HCT116 (cell line): Measurements from ENCODE around the gene KLHL33.

ENCODE experiments used
- ATF3 ChIP-seq: IDR thresholded peaks from 2 replicates; pipeline ENCODE4 v1.6.1; 2012
- EGR1 ChIP-seq: IDR thresholded peaks from 2 replicates; pipeline ENCODE4 v1.6.1; 2012; ENCODE audit warnings: low read depth
- EZH2 ChIP-seq: fragments of 200-600 bp; sonication (generic); IDR thresholded peaks from 2 replicates; pipeline ENCODE4 v1.6.1; 2017; ENCODE audit warnings: antibody characterized with exemption, mixed run types
- FOSL1 ChIP-seq: IDR thresholded peaks from 2 replicates; pipeline ENCODE4 v1.6.1; 2012; ENCODE audit warnings: low read depth
- MAX ChIP-seq: IDR thresholded peaks from 2 replicates; pipeline ENCODE4 v1.6.1; 2012
- POLR2AphosphoS5 ChIP-seq: IDR thresholded peaks from 2 replicates; pipeline ENCODE4 v1.6.1; 2011; ENCODE audit warnings: mild to moderate bottlenecking, low read depth, low read length, moderate library complexity
- SRF ChIP-seq: IDR thresholded peaks from 2 replicates; pipeline ENCODE4 v1.6.1; 2012; ENCODE audit warnings: low read depth
- ZBTB33 ChIP-seq: IDR thresholded peaks from 2 replicates; pipeline ENCODE4 v1.6.1; 2011; ENCODE audit warnings: mild to moderate bottlenecking, low read length, moderate library complexity; ENCODE audit not compliant: insufficient replicate concordance; ENCODE audit errors: extremely low read depth
- TF ChIP-seq, protein P1 (sequence below), 3 experiments: fragments of 200-600 bp in 1 of 3; sonication (generic) in 1 of 3; IDR thresholded peaks in 2 of 3; conservative IDR thresholded peaks in 1 of 3; 2 replicates each; pipeline ENCODE4 v1.5.1; 2012 to 2017; ENCODE audit warnings: low read depth in 2 of 3, low read length in 2 of 3, antibody characterized with exemption in 1 of 3, borderline replicate concordance in 1 of 3, control low read depth in 1 of 3, mild to moderate bottlenecking in 1 of 3, mixed read lengths in 1 of 3, mixed run types in 1 of 3, moderate library complexity in 1 of 3; ENCODE audit not compliant: insufficient read depth in 1 of 3

DNA sequence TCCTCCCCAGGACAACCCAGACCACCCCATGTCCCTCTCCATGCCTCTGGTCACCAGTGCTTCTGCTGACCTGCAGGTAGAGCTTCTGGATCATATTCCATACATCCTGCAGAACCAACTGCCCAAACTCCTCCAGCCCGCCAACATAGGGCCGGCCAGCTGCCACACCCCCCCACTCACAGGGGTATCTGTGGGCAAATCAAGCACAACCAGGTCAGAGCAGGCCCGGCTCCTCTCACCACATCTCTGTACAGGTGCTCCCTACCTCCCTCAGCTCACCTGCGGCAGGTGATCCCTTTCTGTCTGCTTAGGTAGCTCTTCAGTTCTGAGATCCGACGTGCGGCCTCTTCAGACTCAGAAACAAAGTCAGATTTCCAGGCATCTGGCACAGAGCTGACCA lies 51.6 kb downstream of the KLHL33 start:
- no peak for TF ChIP-seq ZBTB33
- TF ChIP-seq, protein P1, sequence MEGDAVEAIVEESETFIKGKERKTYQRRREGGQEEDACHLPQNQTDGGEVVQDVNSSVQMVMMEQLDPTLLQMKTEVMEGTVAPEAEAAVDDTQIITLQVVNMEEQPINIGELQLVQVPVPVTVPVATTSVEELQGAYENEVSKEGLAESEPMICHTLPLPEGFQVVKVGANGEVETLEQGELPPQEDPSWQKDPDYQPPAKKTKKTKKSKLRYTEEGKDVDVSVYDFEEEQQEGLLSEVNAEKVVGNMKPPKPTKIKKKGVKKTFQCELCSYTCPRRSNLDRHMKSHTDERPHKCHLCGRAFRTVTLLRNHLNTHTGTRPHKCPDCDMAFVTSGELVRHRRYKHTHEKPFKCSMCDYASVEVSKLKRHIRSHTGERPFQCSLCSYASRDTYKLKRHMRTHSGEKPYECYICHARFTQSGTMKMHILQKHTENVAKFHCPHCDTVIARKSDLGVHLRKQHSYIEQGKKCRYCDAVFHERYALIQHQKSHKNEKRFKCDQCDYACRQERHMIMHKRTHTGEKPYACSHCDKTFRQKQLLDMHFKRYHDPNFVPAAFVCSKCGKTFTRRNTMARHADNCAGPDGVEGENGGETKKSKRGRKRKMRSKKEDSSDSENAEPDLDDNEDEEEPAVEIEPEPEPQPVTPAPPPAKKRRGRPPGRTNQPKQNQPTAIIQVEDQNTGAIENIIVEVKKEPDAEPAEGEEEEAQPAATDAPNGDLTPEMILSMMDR (IDR thresholded peaks at IDR 0.05 in 2 of 3, conservative IDR thresholded peaks at IDR 0.05 in 1 of 3; ENCODE audit: borderline replicate concordance in 1 of 3, insufficient read depth in 1 of 3, low read depth in 2 of 3, low read length in 2 of 3), result no peak
- TF ChIP-seq SRF, result no peak
- TF ChIP-seq MAX, result no peak
- no peak for TF ChIP-seq ATF3
- TF ChIP-seq POLR2AphosphoS5, result no peak
- no peak for TF ChIP-seq FOSL1
- TF ChIP-seq EGR1, result no peak
- TF ChIP-seq EZH2, result no peak
